ENCODE results near the gene APOC1. TPM values are rescaled to one million over a fixed set of nuclear protein-coding genes. Genes with fewer than 3 reads are reported as not detected.
"Not testable (repeated sequence)": the region's sequence is repeated elsewhere in the genome, so short reads cannot be mapped to it uniquely, and the experiment has no call there.

APOC1 gene
- total RNA-seq, 1 donor from 2014 or later: 2.2 TPM

- H3K4me3 Mint-ChIP-seq (ENCODE audit: unreplicated experiment): no peak overlapping the region
- peak overlapping the region; percentile 91 for H3K27ac Mint-ChIP-seq (ENCODE audit: unreplicated experiment)
- no peaks in the 10 kb centered on the region for H3K9me3 Mint-ChIP-seq (ENCODE audit: low read depth)
- H3K27me3 Mint-ChIP-seq (ENCODE audit: low read depth): no peaks in the 10 kb centered on the region
- TF ChIP-seq CTCF (IDR thresholded peaks at IDR 0.05): no peak
- H3K36me3 Mint-ChIP-seq (ENCODE audit: low read depth): peaks cover 26% of the 10 kb centered on the region
- no peak for DNase-seq (ENCODE audit: low spot score)
- peaks cover 28% of the 10 kb centered on the region for H3K4me1 Mint-ChIP-seq (ENCODE audit: low read depth)
Observed at GRCh38 chr19:44884566-44884965, 29.8 kb upstream of the APOC1 start.

- H3K27ac Mint-ChIP-seq (ENCODE audit: unreplicated experiment): no peak overlapping the region
- H3K36me3 Mint-ChIP-seq (ENCODE audit: low read depth): peaks cover 23% of the 10 kb centered on the region
- H3K9me3 Mint-ChIP-seq (ENCODE audit: low read depth): no peaks in the 10 kb centered on the region
- no peak for TF ChIP-seq CTCF (IDR thresholded peaks at IDR 0.05)
- DNase-seq (ENCODE audit: low spot score): no peak
- H3K4me1 Mint-ChIP-seq (ENCODE audit: low read depth): peaks cover 32% of the 10 kb centered on the region
- no peaks in the 10 kb centered on the region for H3K27me3 Mint-ChIP-seq (ENCODE audit: low read depth)
- H3K4me3 Mint-ChIP-seq (ENCODE audit: unreplicated experiment): no peak overlapping the region
Observed at GRCh38 chr19:44886141-44886540, 28.3 kb upstream of the APOC1 start.

GRCh38 chr19:44887648-44888047, 26.8 kb upstream of the APOC1 start:
- no peak overlapping the region for H3K27ac Mint-ChIP-seq (ENCODE audit: unreplicated experiment)
- no peak for DNase-seq (ENCODE audit: low spot score)

GRCh38 chr19:44888335-44888734, 26.1 kb upstream of the APOC1 start:
- Mint-ChIP-seq H3K36me3 (ENCODE audit: low read depth) (peaks cover 21% of the 10 kb centered on the region), H3K27ac (ENCODE audit: unreplicated experiment) (peak overlapping the region; percentile 36), H3K4me1 (ENCODE audit: low read depth) (peaks cover 41% of the 10 kb centered on the region)
- H3K9me3 Mint-ChIP-seq (ENCODE audit: low read depth); H3K4me3 Mint-ChIP-seq (ENCODE audit: unreplicated experiment); DNase-seq (ENCODE audit: low spot score); H3K27me3 Mint-ChIP-seq (ENCODE audit: low read depth): not testable (repeated sequence)

More at GRCh38 chr19:44887648-44888047, 26.8 kb upstream of the APOC1 start:
- Mint-ChIP-seq H3K4me1 (ENCODE audit: low read depth) (peaks cover 41% of the 10 kb centered on the region), H3K27me3 (ENCODE audit: low read depth) (no peaks in the 10 kb centered on the region), H3K9me3 (ENCODE audit: low read depth) (no peaks in the 10 kb centered on the region), H3K4me3 (ENCODE audit: unreplicated experiment) (no peak overlapping the region), H3K36me3 (ENCODE audit: low read depth) (peaks cover 21% of the 10 kb centered on the region)
- TF ChIP-seq CTCF (IDR thresholded peaks at IDR 0.05): no peak

- Mint-ChIP-seq H3K9me3 (ENCODE audit: low read depth) (no peaks in the 10 kb centered on the region), H3K4me1 (ENCODE audit: low read depth) (peaks cover 26% of the 10 kb centered on the region), H3K4me3 (ENCODE audit: unreplicated experiment) (peak overlapping the region; percentile 73), H3K27me3 (ENCODE audit: low read depth) (no peaks in the 10 kb centered on the region), H3K36me3 (ENCODE audit: low read depth) (peaks cover 25% of the 10 kb centered on the region), H3K27ac (ENCODE audit: unreplicated experiment) (peak overlapping the region; percentile 94)
- no peak for DNase-seq (ENCODE audit: low spot score)
- TF ChIP-seq CTCF (IDR thresholded peaks at IDR 0.05): no peak
Observed at GRCh38 chr19:44889830-44890365, 24.5 kb upstream of the APOC1 start.

GRCh38 chr19:44890366-44891015, 23.9 kb upstream of the APOC1 start:
- DNase-seq (ENCODE audit: low spot score): peak; percentile 100
- peaks cover 26% of the 10 kb centered on the region for H3K4me1 Mint-ChIP-seq (ENCODE audit: low read depth)
- peak overlapping the region; percentile 73 for H3K4me3 Mint-ChIP-seq (ENCODE audit: unreplicated experiment)
- no peaks in the 10 kb centered on the region for H3K9me3 Mint-ChIP-seq (ENCODE audit: low read depth)
- H3K27me3 Mint-ChIP-seq (ENCODE audit: low read depth): no peaks in the 10 kb centered on the region
- peaks cover 27% of the 10 kb centered on the region for H3K36me3 Mint-ChIP-seq (ENCODE audit: low read depth)
- H3K27ac Mint-ChIP-seq (ENCODE audit: unreplicated experiment): peak overlapping the region; percentile 94
- no peak for TF ChIP-seq CTCF (IDR thresholded peaks at IDR 0.05)
